ENCODE measurements around the gene TXNRD1.
A peak's percentile ranks its signal among the peaks of the same experiment; 100 is the strongest.

DNA sequence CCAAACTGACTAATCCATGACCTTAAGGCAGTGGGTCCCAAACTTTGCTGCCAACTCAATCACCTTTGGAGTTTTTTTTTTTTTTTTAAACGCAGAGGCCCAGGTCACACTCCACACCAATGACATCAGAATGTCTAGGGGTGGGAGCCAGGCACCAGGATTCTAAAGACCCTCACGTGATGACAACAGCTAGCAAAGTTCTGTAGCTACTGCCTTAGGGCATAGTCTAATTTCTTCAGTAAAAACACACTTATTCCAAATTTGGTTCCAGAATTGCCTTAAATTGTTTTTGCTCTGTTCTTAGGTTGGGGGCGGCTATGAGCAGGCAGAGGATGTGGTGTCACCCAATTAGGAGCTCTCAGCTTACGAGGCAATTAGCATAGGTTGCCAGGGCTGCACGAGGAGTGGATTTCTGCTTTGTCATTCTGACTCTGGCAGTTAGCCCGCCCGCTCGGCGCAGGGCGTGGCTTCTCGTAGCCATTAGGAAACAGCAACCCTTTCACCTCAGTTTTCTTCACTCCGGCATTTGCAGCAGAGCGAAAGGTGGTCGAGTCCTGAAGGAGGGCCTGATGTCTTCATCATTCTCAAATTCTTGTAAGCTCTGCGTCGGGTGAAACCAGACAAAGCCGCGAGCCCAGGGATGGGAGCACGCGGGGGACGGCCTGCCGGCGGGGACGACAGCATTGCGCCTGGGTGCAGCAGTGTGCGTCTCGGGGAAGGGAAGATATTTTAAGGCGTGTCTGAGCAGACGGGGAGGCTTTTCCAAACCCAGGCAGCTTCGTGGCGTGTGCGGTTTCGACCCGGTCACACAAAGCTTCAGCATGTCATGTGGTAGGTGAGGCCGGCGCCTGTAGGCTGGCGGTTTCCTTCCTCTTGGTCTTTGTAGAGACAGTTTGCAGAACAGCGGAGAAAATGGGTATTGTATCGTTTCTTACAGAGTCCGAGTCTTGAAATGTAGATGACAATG lies 71.2 kb downstream of the TXNRD1 start:
- TF ChIP-seq ZBTB7A (tag by site-specific recombination; IDR thresholded peaks at IDR 0.05; ENCODE audit: low read depth), result no peak; the same call in 1 of the 2 replicates
- peak; percentile 20; the same call in 1 of the 2 replicates for TF ChIP-seq CTCF (tag by site-specific recombination; IDR thresholded peaks at IDR 0.05)
- no peak for TF ChIP-seq ZFP41 (tag by site-specific recombination; IDR thresholded peaks at IDR 0.05; ENCODE audit: borderline replicate concordance)
- TF ChIP-seq ZNF488 (tag by site-specific recombination; IDR thresholded peaks at IDR 0.05), result no peak
- no peak for TF ChIP-seq ZNF16 (tag by site-specific recombination; IDR thresholded peaks at IDR 0.05; ENCODE audit: low read depth)
- TF ChIP-seq ZFP3 (tag by site-specific recombination; IDR thresholded peaks at IDR 0.05; ENCODE audit: low read depth), result no peak
- no peak for TF ChIP-seq ZNF202 (tag by site-specific recombination; IDR thresholded peaks at IDR 0.05; ENCODE audit: borderline replicate concordance)
